HG02943 (cell line): ENCODE measurements around the gene MAST4.

Source experiments
- ATAC-seq: cut with Tn5 transposase; IDR thresholded peaks from one replicate; pipeline ENCODE4 v1.9.1; 2021; ENCODE audit warnings: mild to moderate bottlenecking, low read depth, moderate library complexity; ENCODE audit not compliant: unreplicated experiment

The MAST4 gene

GRCh38 chr5:66892716-66893115 is 296.5 kb downstream of the MAST4 start:
- ATAC-seq: no peak

- no peak for ATAC-seq
Observed at GRCh38 chr5:66894480-66895240, 298.5 kb downstream of the MAST4 start.

- ATAC-seq: no peak
Observed at GRCh38 chr5:66896171-66896570, 300.0 kb downstream of the MAST4 start.

GRCh38 chr5:66897356-66897755 is 301.2 kb downstream of the MAST4 start:
- no peak for ATAC-seq

- ATAC-seq: no peak
Observed at GRCh38 chr5:66898241-66898995, 302.2 kb downstream of the MAST4 start.

GRCh38 chr5:66903218-66903617 is 307.0 kb downstream of the MAST4 start:
- ATAC-seq: no peak

GRCh38 chr5:66903709-66904108 is 307.5 kb downstream of the MAST4 start:
- ATAC-seq: no peak

- ATAC-seq: no peak
Observed at GRCh38 chr5:66904189-66904588, 308.0 kb downstream of the MAST4 start.

GRCh38 chr5:66906021-66906420 is 309.8 kb downstream of the MAST4 start:
- no peak for ATAC-seq

- ATAC-seq: no peak
Observed at GRCh38 chr5:66908230-66908629, 312.0 kb downstream of the MAST4 start.

- ATAC-seq: no peak
Observed at GRCh38 chr5:66909364-66909763, 313.2 kb downstream of the MAST4 start.

GRCh38 chr5:66912787-66913186 is 316.6 kb downstream of the MAST4 start:
- ATAC-seq: no peak

- no peak for ATAC-seq
Observed at GRCh38 chr5:66915531-66915930, 319.3 kb downstream of the MAST4 start.

GRCh38 chr5:66922881-66923280 is 326.7 kb downstream of the MAST4 start:
- ATAC-seq: no peak

- ATAC-seq: no peak
Observed at GRCh38 chr5:66923457-66923856, 327.3 kb downstream of the MAST4 start.

GRCh38 chr5:66923922-66924321 is 327.7 kb downstream of the MAST4 start:
- ATAC-seq: no peak

GRCh38 chr5:66927140-66927539 is 330.9 kb downstream of the MAST4 start:
- no peak for ATAC-seq

GRCh38 chr5:66929281-66929680 is 333.1 kb downstream of the MAST4 start:
- no peak for ATAC-seq

- ATAC-seq: no peak
Observed at GRCh38 chr5:66929995-66930394, 333.8 kb downstream of the MAST4 start.

GRCh38 chr5:66931651-66932050 is 335.5 kb downstream of the MAST4 start:
- ATAC-seq: no peak

- no peak for ATAC-seq
Observed at GRCh38 chr5:66932457-66932856, 336.3 kb downstream of the MAST4 start.

- no peak for ATAC-seq
Observed at GRCh38 chr5:66933066-66933465, 336.9 kb downstream of the MAST4 start.
